Measurements from ENCODE around the gene C1orf53. TPM values are rescaled to one million over a fixed set of nuclear protein-coding genes. Genes with fewer than 3 reads are reported as not detected.
"Not testable (repeated sequence)": the region's sequence is repeated elsewhere in the genome, so short reads cannot be mapped to it uniquely, and the experiment has no call there.

The C1orf53 gene
- total RNA-seq, 1 donor from 2014 or later, result 6.4 TPM

- no peak for DNase-seq (ENCODE audit: low spot score)
Measured at GRCh38 chr1:197921235-197922069, 19.0 kb downstream of the C1orf53 start.

DNA sequence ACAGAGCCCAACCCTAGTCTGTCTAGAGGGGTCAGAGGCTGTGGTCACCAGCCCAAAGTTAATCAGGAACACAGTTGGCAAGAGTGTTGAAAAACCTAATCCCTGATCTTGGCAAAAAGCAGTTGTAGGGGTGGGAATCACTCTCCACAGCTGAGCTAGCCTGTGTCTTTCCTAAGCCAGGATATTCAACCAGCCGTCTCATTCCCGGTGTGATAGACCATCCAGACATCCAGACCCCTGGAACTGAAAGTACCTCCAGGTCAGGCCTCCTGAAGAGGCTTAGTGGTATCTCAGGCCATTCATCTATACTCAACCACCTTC is 19.6 kb downstream of the C1orf53 start:
- DNase-seq (ENCODE audit: low spot score), result no peak

GRCh38 chr1:197923038-197923437 is 20.6 kb downstream of the C1orf53 start:
- DNase-seq (ENCODE audit: low spot score), result no peak

GRCh38 chr1:197924516-197925123 is 22.2 kb downstream of the C1orf53 start:
- no peak for DNase-seq (ENCODE audit: low spot score)

- DNase-seq (ENCODE audit: low spot score), result no peak
Measured at GRCh38 chr1:197927908-197928665, 25.7 kb downstream of the C1orf53 start.

- DNase-seq (ENCODE audit: low spot score), result no peak
Measured at GRCh38 chr1:197928849-197929336, 26.5 kb downstream of the C1orf53 start.

- no peak for DNase-seq (ENCODE audit: low spot score)
Measured at GRCh38 chr1:197933016-197933415, 30.6 kb downstream of the C1orf53 start.

- no peak for DNase-seq (ENCODE audit: low spot score)
Measured at GRCh38 chr1:197933647-197934046, 31.2 kb downstream of the C1orf53 start.

DNA sequence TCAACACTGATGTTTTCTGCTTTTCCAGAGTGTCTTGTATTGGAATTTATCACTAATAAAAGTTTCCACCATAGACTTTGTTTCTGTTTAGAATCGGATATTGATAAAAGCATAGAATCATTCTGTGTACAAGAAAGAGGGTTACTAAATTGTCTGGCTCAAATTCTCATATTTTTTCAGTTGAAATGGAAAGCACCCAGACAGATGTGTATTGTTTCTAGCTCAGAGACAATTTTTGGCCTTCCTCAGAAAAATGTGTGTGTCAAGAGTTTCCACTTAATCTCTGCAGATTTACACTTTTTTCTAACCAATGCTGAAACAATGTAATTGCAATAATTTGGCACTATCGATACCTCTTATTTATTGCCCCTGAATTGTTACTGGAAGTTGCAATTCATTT is 35.0 kb downstream of the C1orf53 start:
- no peak for DNase-seq (ENCODE audit: low spot score)

DNA sequence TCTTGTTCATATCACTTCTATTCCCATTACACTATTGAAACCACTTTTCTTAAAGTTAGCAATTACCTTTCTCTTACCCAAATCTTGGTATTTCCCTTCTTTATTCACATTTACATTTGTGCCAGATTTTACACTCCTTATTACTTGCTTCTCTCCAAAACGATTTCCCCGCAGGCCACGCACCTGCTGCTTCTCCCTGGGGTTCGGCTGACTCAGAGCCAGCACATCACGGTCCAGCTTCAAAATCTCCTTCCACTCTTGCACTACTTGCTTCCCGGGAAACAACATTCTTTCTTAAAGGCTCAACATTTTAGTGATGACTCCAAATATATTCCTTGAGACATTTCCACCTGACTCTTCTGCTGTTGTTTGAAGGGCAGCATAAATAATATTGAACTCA is 35.5 kb downstream of the C1orf53 start:
- no peak for DNase-seq (ENCODE audit: low spot score)

DNA sequence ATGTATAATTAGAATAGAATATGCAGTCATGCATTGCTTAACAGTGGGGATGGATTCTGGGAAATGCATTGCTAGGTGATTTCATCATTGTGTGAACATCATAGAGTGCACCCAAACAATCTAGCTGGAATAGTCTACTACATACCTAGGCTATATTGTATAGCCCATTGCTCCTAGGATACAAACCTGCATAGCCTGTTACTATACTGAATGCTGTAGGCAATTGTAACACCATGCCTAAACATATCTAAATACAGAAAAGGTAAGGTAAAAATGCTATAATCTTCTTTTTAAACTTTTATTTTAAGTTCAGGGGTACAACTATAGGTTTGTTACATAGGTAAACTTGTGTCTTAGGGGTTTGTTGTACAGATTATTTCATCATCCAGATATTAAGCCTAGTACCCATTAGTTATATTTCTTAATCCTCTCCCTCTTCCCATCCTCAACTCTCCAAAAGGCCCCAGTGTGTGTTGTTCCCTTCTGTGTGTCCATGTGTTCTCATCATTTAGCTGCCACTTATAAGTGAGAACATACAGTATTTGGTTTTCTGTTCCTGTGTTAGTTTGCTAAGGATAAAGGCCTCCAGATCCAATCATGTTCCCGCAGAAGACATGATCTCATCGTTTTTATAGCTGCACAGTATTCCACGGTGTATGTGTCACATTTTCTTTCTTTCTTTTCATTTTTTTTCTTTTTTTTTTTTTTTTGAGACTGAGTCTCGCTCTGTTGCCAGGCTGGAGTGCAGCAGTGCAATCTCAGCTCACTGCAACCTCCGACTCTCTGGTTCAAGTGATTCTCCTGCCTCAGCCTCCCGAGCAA is 36.9 kb downstream of the C1orf53 start:
- not testable (repeated sequence) for DNase-seq (ENCODE audit: low spot score)

DNA sequence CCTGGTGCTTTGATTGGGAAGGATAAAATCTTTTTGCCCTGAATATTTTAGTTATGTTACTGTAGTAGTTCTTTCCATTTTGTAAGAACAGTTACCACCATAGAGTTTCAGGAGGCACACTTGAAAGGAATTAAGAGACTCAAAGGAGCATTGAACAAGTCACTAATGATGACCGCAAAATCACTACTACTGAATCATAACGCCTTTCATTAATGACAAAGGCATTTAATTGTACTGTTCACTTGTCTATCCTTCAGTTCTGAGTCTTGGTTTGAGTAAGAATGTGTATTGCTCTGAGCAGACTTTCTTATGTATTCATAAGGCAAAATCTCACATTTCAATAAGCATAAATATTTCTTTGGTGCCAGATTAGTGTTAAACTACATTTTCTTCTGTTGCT is 39.6 kb downstream of the C1orf53 start:
- DNase-seq (ENCODE audit: low spot score), result no peak

GRCh38 chr1:197944485-197944884 is 42.1 kb downstream of the C1orf53 start:
- no peak for DNase-seq (ENCODE audit: low spot score)

DNA sequence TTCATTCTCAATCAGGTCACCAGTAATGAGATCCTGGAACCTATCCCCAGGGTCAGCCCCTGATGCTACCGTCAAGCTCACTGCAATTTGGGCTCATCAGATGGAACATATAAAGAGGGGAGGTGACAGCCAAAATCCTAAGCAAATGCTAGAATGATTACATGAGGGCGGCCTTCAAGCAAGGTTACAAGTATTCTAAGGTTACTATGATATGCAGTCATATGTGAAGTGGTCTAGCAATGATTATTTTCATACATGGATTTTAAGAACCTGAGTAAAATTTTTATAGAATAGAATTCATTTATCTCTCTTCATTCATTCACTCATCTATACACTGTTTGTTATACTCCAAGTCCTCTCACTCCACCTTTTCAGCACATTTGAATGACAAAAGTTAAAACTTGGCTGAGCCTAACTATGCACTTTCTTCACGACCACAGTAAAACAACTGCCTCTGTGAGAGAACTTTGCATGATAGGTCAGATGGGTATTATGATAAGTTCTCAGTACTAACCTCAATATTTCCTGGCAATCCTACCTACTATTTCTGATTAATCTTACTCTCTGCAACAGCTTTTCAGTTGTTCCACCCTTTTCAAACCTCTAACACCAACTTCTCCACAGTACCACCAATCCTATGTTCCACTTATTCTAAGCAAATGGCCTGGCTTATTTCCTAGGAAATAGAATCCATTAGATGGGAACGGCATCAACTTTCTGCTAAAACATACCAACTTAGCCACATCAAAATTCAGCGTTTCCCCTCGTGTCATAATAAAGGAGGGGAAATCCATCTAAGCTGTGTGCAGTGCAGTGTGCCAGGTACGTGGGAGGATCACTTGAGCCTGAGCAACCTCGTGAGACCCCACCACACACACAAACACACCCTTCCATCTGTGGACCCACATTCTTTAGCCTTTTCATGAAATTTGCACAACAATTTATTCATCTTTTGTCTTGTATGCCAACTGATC is 46.8 kb downstream of the C1orf53 start:
- DNase-seq (ENCODE audit: low spot score), result no peak

DNA sequence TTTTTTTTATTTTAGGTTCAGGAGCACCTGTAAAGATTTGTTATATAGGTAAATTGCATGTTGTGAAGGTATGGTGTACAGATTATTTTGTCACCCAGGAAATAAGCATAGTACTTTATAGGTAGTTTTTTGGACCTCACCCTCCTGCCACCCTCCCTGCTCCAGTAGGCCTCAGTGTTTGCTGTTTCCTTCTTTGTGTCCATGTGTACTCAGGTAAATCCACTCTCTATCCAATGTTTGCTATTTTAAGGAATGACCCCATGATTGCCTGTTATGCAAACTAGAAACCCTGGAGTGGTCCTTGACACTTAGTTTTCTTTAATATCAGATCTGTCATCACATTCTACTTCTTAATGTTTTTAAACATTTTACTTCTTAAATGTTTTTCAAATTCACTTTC is 48.7 kb downstream of the C1orf53 start:
- no peak for DNase-seq (ENCODE audit: low spot score)

DNA sequence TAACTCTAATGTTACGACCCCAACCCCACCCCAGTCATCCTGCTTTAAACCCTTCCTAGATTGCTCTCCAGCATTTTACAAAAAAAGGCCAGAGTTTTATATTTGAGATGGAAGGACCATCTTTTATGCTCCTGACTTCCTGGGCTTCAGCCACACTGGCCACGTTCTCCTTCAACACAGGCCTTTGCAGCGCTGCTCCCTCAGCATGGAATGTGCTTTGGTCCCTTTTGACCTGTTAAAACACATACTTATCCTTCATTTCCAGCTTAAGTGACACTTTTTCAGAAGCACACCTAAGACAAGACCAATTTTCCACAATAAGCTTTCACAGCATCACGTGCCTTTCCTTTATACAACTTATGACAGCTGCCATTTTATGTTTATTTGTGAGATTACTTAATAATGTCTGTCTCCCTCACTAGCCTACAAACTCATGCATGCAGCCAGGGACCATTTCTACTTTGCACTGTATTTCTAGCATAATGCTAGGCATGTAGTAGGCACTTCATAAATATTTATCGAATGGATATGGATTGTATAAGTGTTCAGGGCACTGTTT is 49.3 kb downstream of the C1orf53 start:
- no peak for DNase-seq (ENCODE audit: low spot score)

DNA sequence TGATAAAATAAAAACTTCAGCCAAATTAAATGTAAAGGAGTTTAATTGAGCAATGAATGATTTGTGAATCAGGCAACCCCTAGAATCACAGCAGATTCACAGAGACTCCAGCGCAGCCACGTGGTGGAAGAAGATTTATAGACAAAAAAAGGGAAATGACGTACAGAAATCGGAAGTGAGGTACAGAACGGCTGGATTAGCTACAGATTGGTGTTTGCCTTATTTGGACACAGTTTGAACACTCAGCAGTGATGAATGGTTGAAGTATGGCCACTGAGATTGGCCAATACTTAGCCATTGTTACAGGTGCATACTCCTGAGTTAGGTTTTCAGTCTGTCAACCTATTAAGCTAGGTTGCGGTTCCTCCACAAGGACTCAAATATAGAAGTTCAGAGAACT is 51.0 kb downstream of the C1orf53 start:
- not testable (repeated sequence) for DNase-seq (ENCODE audit: low spot score)

- peak; percentile 66 for DNase-seq (ENCODE audit: low spot score)
Measured at GRCh38 chr1:197954718-197955418, 52.4 kb downstream of the C1orf53 start.

All from mucosa of gallbladder (tissue), 1 donor.